22Rv1 (cell line): ENCODE data around the gene ZSCAN18.

Experiments used
- H3K27ac ChIP-seq: fragments of 450-650 bp; 2 replicates; pipeline ENCODE4 v1.5.1; 2017
- CTCF ChIP-seq: fragments of 450-650 bp; IDR thresholded peaks from 2 replicates; pipeline ENCODE4 v1.5.1; 2017; ENCODE audit warnings: mild to moderate bottlenecking
- ZFX ChIP-seq: fragments of 450-650 bp; IDR thresholded peaks from 2 replicates; pipeline ENCODE4 v1.6.1; 2017; ENCODE audit warnings: antibody characterized with exemption, borderline replicate concordance

Gene ZSCAN18

GRCh38 chr19:58059671-58060078, 38.4 kb downstream of the ZSCAN18 start:
- TF ChIP-seq ZFX (no peak), CTCF (no peak)
- H3K27ac ChIP-seq = peak overlapping the region; percentile 34; the same call in 1 of the 2 replicates

- TF ChIP-seq CTCF = no peak
- no peak for TF ChIP-seq ZFX
- H3K27ac ChIP-seq = peak within 1 kb of the TSS; percentile 34; the same call in 1 of the 2 replicates
Observed at GRCh38 chr19:58059003-58059670, 38.9 kb downstream of the ZSCAN18 start, which contains the start of gene ZNF135. Gene ZNF135, plus strand, starts transcription at chr19:58059282. Its CDS starts 721 bp downstream, at chr19:58060003.

GRCh38 chr19:58058467-58058866, 39.6 kb downstream of the ZSCAN18 start:
- peak overlapping the region; percentile 34; the same call in 1 of the 2 replicates for H3K27ac ChIP-seq

GRCh38 chr19:58056861-58057260, 41.2 kb downstream of the ZSCAN18 start:
- TF ChIP-seq ZFX (no peak), CTCF (no peak)
- no peak overlapping the region for H3K27ac ChIP-seq

More at GRCh38 chr19:58058467-58058866, 39.6 kb downstream of the ZSCAN18 start:
- TF ChIP-seq ZFX (no peak), CTCF (no peak)

- no peak overlapping the region for H3K27ac ChIP-seq
- TF ChIP-seq CTCF (no peak), ZFX (no peak)
Observed at GRCh38 chr19:58056261-58056660, 41.8 kb downstream of the ZSCAN18 start.

- TF ChIP-seq CTCF (peak; percentile 8; the same call in 1 of the 2 replicates), ZFX (no peak)
- no peak overlapping the region for H3K27ac ChIP-seq
Observed at GRCh38 chr19:58054901-58055874, 42.8 kb downstream of the ZSCAN18 start.
